PC-3 (cell line): ENCODE measurements around the gene KRTAP5-10.
"Not testable (repeated sequence)": the region's sequence is repeated elsewhere in the genome, so short reads cannot be mapped to it uniquely, and the experiment has no call there.

Source experiments
- EZH2 ChIP-seq: fragments of 300-600 bp; sonication (generic); IDR thresholded peaks from one replicate; pipeline ENCODE4 v1.6.1; 2017; ENCODE audit warnings: antibody characterized with exemption, mild to moderate bottlenecking, low read length; ENCODE audit not compliant: unreplicated experiment
- TF ChIP-seq, protein P1 (sequence below): fragments of 300-600 bp; sonication (generic); conservative IDR thresholded peaks from 2 replicates; pipeline ENCODE4 v1.5.1; 2017; ENCODE audit warnings: antibody characterized with exemption, low read depth, mild to moderate bottlenecking, low read length

DNA sequence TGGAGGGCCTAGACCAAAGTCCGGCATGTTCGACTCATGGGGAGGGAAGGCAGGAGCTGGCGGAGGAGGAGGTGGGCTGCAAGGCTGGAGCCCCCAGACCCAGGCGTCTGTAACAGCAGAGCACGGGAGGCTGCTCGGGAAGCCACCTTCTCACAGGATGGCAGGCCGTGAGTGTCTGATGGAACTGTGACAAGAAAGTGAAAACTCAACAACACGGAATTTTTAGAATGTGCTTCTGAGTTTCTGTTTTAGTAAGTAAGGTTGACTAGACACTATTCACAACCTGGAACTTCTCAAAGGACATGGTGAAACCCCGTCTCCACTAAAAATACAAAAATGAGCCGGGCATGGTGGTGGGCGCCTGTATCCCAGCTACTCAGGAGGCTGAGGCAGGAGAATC is 25.4 kb upstream of the KRTAP5-10 start:
- TF ChIP-seq, protein P1, sequence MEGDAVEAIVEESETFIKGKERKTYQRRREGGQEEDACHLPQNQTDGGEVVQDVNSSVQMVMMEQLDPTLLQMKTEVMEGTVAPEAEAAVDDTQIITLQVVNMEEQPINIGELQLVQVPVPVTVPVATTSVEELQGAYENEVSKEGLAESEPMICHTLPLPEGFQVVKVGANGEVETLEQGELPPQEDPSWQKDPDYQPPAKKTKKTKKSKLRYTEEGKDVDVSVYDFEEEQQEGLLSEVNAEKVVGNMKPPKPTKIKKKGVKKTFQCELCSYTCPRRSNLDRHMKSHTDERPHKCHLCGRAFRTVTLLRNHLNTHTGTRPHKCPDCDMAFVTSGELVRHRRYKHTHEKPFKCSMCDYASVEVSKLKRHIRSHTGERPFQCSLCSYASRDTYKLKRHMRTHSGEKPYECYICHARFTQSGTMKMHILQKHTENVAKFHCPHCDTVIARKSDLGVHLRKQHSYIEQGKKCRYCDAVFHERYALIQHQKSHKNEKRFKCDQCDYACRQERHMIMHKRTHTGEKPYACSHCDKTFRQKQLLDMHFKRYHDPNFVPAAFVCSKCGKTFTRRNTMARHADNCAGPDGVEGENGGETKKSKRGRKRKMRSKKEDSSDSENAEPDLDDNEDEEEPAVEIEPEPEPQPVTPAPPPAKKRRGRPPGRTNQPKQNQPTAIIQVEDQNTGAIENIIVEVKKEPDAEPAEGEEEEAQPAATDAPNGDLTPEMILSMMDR: not testable (repeated sequence)
- TF ChIP-seq EZH2: not testable (repeated sequence)
